EL (cell line): ENCODE data around the gene PHC3.
"Not testable (repeated sequence)": the region's sequence is repeated elsewhere in the genome, so short reads cannot be mapped to it uniquely, and the experiment has no call there.

Source experiments
- DNase-seq: peaks from one replicate; pipeline ENCODE4 v3.0.0-alpha.2; 2016

PHC3 gene

DNA sequence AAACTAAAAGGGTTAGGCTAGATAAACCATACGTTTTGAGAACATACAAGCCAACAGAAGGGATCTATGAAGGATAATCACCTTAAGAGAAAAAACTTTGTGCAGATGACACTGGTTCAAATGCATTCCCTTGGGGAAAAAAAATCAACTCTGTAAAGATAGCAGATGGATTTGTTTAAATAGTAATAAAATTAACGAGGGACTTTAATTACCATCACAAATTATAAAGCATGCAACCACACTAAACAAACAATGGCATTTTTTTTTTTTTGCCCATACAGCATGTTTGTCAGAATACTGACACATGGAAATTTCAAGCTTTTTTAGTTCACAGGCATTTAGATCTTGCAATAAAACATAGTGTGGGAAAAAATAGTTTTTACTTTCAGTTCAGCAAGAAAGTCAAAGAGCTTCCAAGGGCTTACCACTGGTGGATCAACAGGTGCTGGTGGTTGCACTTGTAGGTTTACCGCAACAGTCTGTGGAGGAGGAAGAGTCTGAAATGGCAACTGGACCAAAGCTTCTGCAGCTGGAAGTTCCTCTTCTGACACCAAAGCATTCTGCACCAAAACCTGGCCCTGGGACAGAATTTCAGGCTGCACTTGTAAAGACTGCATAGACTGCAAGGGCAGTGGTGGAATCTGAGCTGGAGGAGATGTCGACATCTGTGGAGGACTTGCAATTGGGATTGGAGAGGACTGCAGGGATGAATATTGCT is 53.1 kb downstream of the PHC3 start:
- DNase-seq: no peak

- DNase-seq: peak; percentile 16
Measured at GRCh38 chr3:170117134-170117533, 64.4 kb downstream of the PHC3 start.

- not testable (repeated sequence) for DNase-seq
Measured at GRCh38 chr3:170114165-170114564, 67.4 kb downstream of the PHC3 start.

DNA sequence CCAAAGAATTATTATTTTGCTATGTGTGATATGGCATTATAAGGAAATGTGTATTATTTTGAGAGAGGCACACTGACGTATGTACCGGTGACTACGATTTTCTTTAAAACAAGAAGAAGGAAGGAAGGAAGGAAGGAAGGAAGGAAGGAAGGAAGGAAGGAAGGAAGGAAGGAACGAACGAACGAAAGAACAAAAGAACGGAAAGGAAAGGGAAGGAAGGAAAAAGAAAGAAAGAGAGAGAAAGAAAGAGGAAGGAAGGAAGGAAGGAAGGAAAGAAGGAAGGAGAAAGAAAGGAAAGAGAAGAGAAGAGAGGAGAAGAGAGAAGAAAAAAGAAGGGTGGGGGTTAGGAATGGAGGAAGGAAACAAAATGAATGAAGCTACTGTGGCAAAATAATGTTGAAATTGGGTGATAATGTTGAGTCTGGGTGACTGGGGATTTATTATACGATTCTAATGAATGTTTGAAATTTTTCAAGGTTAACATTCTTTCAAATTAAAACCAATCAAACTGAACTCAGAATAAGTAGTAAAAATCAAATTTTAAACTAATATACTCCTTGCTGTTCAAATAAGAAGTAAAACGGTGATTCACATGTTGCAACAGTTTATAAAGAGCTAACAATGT is 70.3 kb downstream of the PHC3 start:
- DNase-seq: no peak

GRCh38 chr3:170109579-170110293 is 71.8 kb downstream of the PHC3 start:
- no peak for DNase-seq

- no peak for DNase-seq
Measured at GRCh38 chr3:170108955-170109354, 72.6 kb downstream of the PHC3 start.

GRCh38 chr3:170107941-170108340 is 73.6 kb downstream of the PHC3 start:
- no peak for DNase-seq

DNA sequence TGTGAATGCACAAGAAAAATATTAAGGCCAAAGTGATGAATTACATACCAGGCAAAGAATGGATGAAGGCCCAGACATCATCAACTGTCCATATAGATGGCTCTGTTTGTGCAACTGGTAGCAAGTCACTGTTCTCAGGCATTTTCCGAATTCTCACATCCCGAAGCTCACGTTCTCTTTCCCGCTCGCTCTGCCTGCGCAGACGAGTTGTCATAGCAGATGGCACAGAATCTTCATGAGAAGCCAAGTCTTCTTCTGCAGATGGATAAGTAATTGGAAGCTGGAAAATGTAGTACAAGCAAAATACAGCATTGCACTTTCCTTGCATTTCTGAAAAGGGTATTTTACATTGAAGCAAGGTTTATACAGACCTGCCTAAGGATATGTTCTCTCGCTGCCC is 79.1 kb downstream of the PHC3 start:
- no peak for DNase-seq

DNA sequence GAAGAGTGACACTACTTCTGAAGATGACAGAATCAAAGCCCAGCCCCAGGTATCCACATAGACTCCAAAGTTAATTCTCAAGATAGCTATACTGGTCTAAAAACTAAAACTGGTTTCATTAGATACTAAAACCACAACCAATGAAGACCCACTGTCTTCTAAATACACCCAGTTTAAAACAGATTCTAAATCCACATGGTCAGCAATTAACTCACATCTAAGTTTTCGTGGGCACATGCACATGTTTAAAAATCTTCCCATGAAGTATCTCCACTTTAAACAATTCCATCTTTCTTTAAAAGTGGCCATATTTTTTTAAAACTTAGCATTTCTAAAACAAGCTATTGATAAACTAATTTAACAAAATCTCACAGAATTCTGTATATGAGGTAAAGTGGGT is 80.6 kb downstream of the PHC3 start:
- no peak for DNase-seq

GRCh38 chr3:170098753-170099152 is 82.8 kb downstream of the PHC3 start:
- no peak for DNase-seq

- DNase-seq: no peak
Measured at GRCh38 chr3:170096342-170096741, 85.2 kb downstream of the PHC3 start.

GRCh38 chr3:170095771-170096170 is 85.8 kb downstream of the PHC3 start:
- no peak for DNase-seq

DNA sequence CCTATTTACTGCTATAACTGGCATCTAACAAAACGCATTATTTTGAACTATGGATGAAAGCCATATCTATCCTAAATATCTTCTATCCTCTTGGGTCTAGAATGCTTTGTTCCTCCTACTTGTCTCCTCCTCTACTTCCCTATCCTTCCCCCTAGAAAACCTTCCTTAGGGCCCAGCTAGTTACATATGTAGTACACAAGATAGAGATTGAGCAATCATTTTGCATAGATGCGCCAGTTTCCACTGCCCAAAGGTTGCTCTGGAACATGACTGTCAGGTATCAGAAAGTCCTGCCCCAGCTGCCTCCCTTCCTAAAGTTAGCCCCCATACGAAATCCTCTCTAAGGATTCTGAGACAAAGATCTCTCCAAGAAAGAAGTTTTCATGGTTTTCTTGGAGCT is 88.6 kb downstream of the PHC3 start:
- DNase-seq: no peak

DNA sequence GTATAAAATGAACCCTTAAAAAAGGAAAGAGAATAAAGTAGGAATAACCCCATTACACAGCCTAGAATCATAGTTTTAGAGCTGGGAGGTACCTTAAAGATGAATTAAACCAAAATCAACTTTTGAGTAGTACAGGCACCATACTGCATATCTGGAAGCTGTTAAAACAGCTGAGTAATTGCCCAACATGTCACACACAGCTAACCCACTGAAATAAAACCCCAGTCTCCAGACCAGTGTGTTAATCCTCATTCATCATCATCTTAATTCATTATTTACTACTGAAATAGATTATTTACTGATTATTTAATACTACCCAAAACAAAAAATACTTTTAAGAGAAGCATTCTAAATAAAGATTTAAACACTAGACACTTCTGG is 90.9 kb downstream of the PHC3 start:
- DNase-seq: no peak

- DNase-seq: no peak
Measured at GRCh38 chr3:170089862-170090600, 91.5 kb downstream of the PHC3 start.

- DNase-seq: no peak
Measured at GRCh38 chr3:170085396-170085795, 96.1 kb downstream of the PHC3 start.

DNA sequence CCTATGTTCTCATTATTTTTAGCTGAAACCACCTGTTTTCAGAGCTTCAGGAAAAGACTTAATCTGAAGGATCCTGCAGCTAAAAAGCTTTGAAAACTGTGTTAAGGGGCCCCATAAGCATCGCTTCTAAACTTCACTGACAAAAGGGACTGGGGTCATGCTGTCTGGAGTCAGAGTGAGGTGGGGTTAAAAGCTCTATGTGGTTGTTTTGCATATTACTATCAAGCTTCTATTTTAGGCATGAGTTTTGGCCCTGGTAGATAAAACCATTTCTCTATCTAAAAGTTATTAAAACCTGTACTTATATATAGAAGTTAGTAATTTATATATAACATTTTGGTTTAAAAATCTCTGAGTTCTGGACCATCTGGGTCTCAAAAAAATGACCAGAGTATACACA is 98.2 kb downstream of the PHC3 start:
- no peak for DNase-seq

DNA sequence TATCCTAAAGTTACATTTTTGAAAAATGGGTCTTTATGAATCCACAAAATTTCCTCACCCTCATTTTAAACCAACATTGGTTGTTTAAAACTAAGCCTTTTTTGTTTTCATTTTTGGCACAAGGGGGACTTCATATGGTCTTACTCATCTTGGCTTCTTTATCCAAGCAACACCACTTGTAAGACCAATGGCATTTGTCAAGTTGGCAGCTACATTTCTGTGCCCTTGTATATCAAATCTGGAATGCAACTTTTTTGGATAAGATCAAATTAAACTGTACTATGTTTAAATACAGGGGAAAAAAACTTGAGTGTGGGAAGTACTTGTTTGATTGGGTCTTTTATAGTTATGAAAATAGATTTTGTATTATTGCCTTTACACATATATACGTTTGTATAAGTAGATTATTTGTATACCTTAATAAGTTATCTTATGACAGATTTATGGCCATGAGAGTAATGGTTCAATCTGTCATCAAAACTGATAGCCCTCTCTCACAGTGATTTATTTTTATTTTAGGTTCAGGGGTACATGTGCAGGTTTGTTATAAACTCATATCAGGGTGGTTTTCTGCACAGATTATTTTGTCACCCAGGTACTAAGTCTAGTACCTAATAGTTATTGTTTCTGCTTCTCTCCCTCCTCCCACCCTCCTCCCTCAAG is 100.3 kb downstream of the PHC3 start:
- peak; percentile 41 for DNase-seq

DNA sequence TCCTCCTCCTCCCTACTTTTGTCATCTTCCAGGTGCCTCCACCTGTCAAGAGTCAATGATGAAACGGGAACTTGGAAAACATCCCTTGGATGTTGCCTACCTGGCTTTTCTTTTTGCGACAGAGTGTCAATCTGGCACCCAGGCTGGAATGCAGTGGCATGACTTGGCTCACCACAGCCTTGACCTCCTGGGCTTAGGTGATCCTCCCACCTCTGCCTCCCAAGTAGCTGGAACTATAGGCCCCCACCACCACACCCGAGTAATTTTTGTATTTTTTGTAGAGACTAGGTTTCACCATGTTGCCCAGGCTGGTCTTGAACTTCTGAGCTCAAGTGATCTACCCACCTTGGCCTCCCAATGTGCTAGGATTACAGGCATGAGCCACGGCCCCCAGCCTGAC is 100.9 kb downstream of the PHC3 start:
- DNase-seq: no peak

- DNase-seq: no peak
Measured at GRCh38 chr3:170079536-170080165, 101.9 kb downstream of the PHC3 start.

GRCh38 chr3:170078620-170079281 is 102.8 kb downstream of the PHC3 start:
- DNase-seq: no peak

DNA sequence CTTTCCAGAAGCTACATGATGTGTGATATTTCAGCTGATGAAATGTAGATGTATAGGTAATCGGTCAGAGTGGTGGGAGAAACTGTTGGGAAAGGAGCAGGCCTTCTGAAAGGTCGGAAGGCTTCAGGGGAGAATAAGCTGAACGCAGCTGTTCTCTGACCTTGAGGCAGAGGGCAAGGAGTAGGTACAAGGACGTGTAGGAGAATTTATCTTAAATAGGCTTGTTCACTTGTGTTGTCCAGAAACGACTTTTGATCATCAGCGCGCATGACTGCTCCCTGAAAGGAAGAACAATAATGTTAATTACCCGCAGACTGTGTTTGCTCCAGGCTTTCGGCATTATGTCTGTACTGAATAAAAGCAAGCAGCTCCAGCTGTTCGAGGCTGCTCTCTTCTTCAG is 104.2 kb downstream of the PHC3 start:
- no peak for DNase-seq
